Natural killer cell (primary cell): ENCODE results near the gene VWA8. TPM values are rescaled to one million over a fixed set of nuclear protein-coding genes. Genes with fewer than 3 reads are reported as not detected.

Experiments used
- ATAC-seq, 3 donors: fragments of 150-1000 bp in 2 of 3; fragments of 200-7000 bp in 1 of 3; cut with Tn5 transposase; 1 replicate in 1 of 3; 2 replicates in 2 of 3; pipeline ENCODE4 v1.10.0; 2021; ENCODE audit warnings: mild to moderate bottlenecking in 2 of 3, moderate library complexity in 2 of 3
- DNase-seq, 2 donors: peaks; one replicate each; pipeline versions ENCODE4 v3.0.0 to v3.0.0-alpha.2; 2013 to 2021; ENCODE audit warnings: mixed read lengths in 1 of 2
- H3K27ac ChIP-seq: one replicate; pipeline ENCODE4 v1.5.1; 2013; ENCODE audit warnings: mild to moderate bottlenecking, low read length
- H3K27me3 ChIP-seq: one replicate; pipeline ENCODE4 v1.6.1; 2013; ENCODE audit warnings: low read length; ENCODE audit not compliant: control insufficient read depth, insufficient read depth
- H3K36me3 ChIP-seq: one replicate; pipeline ENCODE4 v1.6.1; 2013; ENCODE audit warnings: low read length; ENCODE audit not compliant: control insufficient read depth, insufficient read depth
- H3K4me1 ChIP-seq: one replicate; pipeline ENCODE4 v1.6.1; 2013; ENCODE audit warnings: low read length; ENCODE audit not compliant: control insufficient read depth, insufficient read depth
- H3K4me3 ChIP-seq: one replicate; pipeline ENCODE4 v1.5.1; 2013; ENCODE audit warnings: low read length
- H3K9me3 ChIP-seq: one replicate; pipeline ENCODE4 v1.6.1; 2013; ENCODE audit warnings: low read length; ENCODE audit not compliant: control insufficient read depth, insufficient read depth
- H3K27ac Mint-ChIP-seq, 2 donors: one replicate each; pipeline ENCODE4 v1.8.0; 2022; ENCODE audit warnings: mild to moderate bottlenecking in 2 of 2, mixed read lengths in 2 of 2, moderate library complexity in 1 of 2
- H3K27me3 Mint-ChIP-seq, 2 donors: one replicate each; pipeline ENCODE4 v1.8.0; 2022; ENCODE audit warnings: low read depth in 2 of 2, mixed read lengths in 2 of 2
- H3K36me3 Mint-ChIP-seq: one replicate; pipeline ENCODE4 v1.8.0; 2022; ENCODE audit warnings: mixed read lengths
- H3K4me1 Mint-ChIP-seq, 2 donors: one replicate each; pipeline ENCODE4 v1.8.0; 2022; ENCODE audit warnings: mixed read lengths in 2 of 2
- H3K4me3 Mint-ChIP-seq: one replicate; pipeline ENCODE4 v1.8.0; 2022; ENCODE audit warnings: mild to moderate bottlenecking, moderate library complexity, mixed read lengths
- H3K9me3 Mint-ChIP-seq, 2 donors: one replicate each; pipeline ENCODE4 v1.8.0; 2022; ENCODE audit warnings: mixed read lengths in 2 of 2
- CTCF ChIP-seq: fragments of 200-600 bp; IDR thresholded peaks from one replicate; pipeline ENCODE4 v1.8.0; 2022; ENCODE audit warnings: antibody characterized with exemption
- WGBS: methylation state at CpG from one replicate; pipeline ENCODE4 v1.1.7; 2013; ENCODE audit warnings: missing lambda C conversion rate; ENCODE audit not compliant: insufficient coverage; 5-methylcytosine and 5-hydroxymethylcytosine counted together
- intact Hi-C: fragments of 100-400 bp; cut with micrococcal nuclease; formaldehyde crosslinking; loops from one replicate; pipeline ENCODE4 v1.14.2; 2022
- total RNA-seq, 4 donors: library from RNA; stranded (reverse); fragments of 120-200 nt in 1 of 4; gene quantifications; one replicate each; pipeline versions ENCODE4 v1.2.3 to v1.2.4, GENCODE V29; 2013 to 2022

Gene VWA8
- total RNA-seq, 3 donors from 2014 or later (not counting 1 experiment from before 2014, with no cell fraction given): 21.9 to 27.5 (median 22.6) TPM

GRCh38 chr13:41681587-41681986, 279.3 kb downstream of the VWA8 start:
- H3K36me3 Mint-ChIP-seq: peaks cover 13% of the 10 kb centered on the region
- 100% methylated on average over 1 of the region's 3 CpGs for WGBS
- DNase-seq (no peak), ATAC-seq (no peak)
- Histone ChIP-seq H3K36me3 (peaks cover 10% of the 10 kb centered on the region), H3K9me3 (no peaks in the 10 kb centered on the region), H3K4me1 (no peaks in the 10 kb centered on the region), H3K4me3 (no peak overlapping the region), H3K27ac (no peak overlapping the region), H3K27me3 (no peaks in the 10 kb centered on the region)
- H3K9me3 Mint-ChIP-seq: no peaks in the 10 kb centered on the region
- H3K27ac Mint-ChIP-seq: no peak overlapping the region
- intact Hi-C loops: no loop called here
- TF ChIP-seq CTCF: no peak
- H3K4me3 Mint-ChIP-seq: no peak overlapping the region
- no peaks in the 10 kb centered on the region for H3K4me1 Mint-ChIP-seq
- H3K27me3 Mint-ChIP-seq: no peaks in the 10 kb centered on the region

- H3K4me3 ChIP-seq: no peak overlapping the region
- H3K27ac ChIP-seq: no peak overlapping the region
- DNase-seq (no peak), ATAC-seq (no peak)
- intact Hi-C loops: no loop called here
- H3K9me3 ChIP-seq: no peaks in the 10 kb centered on the region
- peaks cover 13% of the 10 kb centered on the region for H3K36me3 Mint-ChIP-seq
- 95% methylated on average over 2 of the region's 2 CpGs for WGBS
- H3K9me3 Mint-ChIP-seq: no peaks in the 10 kb centered on the region
- H3K27me3 ChIP-seq: no peaks in the 10 kb centered on the region
- no peak for TF ChIP-seq CTCF
- no peak overlapping the region for H3K4me3 Mint-ChIP-seq
- H3K4me1 ChIP-seq: no peaks in the 10 kb centered on the region
- H3K4me1 Mint-ChIP-seq: no peaks in the 10 kb centered on the region
- no peaks in the 10 kb centered on the region for H3K27me3 Mint-ChIP-seq
- H3K27ac Mint-ChIP-seq: no peak overlapping the region
- H3K36me3 ChIP-seq: peaks cover 8% of the 10 kb centered on the region
Observed at GRCh38 chr13:41680900-41681299, 280.0 kb downstream of the VWA8 start.

- WGBS: no CpG with 5 or more reads among the region's 1 CpG
- H3K27ac ChIP-seq: no peak overlapping the region
- no peak for DNase-seq
- no peak for TF ChIP-seq CTCF
- peaks cover 6% of the 10 kb centered on the region for H3K36me3 Mint-ChIP-seq
- no peak overlapping the region for H3K4me3 ChIP-seq
- H3K4me3 Mint-ChIP-seq: no peak overlapping the region
- H3K27ac Mint-ChIP-seq: no peak overlapping the region
- intact Hi-C loops: no loop called here
- H3K27me3 Mint-ChIP-seq: no peaks in the 10 kb centered on the region
- peaks cover 5% of the 10 kb centered on the region for H3K36me3 ChIP-seq
- no peak for ATAC-seq
- H3K4me1 Mint-ChIP-seq: no peaks in the 10 kb centered on the region
- no peaks in the 10 kb centered on the region for H3K9me3 Mint-ChIP-seq
- no peaks in the 10 kb centered on the region for H3K4me1 ChIP-seq
- no peaks in the 10 kb centered on the region for H3K9me3 ChIP-seq
- H3K27me3 ChIP-seq: no peaks in the 10 kb centered on the region
Observed at GRCh38 chr13:41678848-41679247, 282.1 kb downstream of the VWA8 start.

GRCh38 chr13:41678249-41678648, 282.7 kb downstream of the VWA8 start:
- Mint-ChIP-seq H3K4me1 (no peaks in the 10 kb centered on the region), H3K9me3 (no peaks in the 10 kb centered on the region), H3K36me3 (peaks cover 6% of the 10 kb centered on the region), H3K27ac (no peak overlapping the region), H3K27me3 (no peaks in the 10 kb centered on the region), H3K4me3 (no peak overlapping the region)
- no peak for TF ChIP-seq CTCF
- no peak for ATAC-seq
- intact Hi-C loops: no loop called here
- Histone ChIP-seq H3K36me3 (peaks cover 5% of the 10 kb centered on the region), H3K27me3 (no peaks in the 10 kb centered on the region), H3K4me3 (no peak overlapping the region), H3K4me1 (no peaks in the 10 kb centered on the region), H3K27ac (no peak overlapping the region), H3K9me3 (no peaks in the 10 kb centered on the region)
- no peak for DNase-seq
- WGBS: 100% methylated on average over 1 of the region's 3 CpGs
